B cell (primary cell): ENCODE data around the gene PSENEN.

ENCODE experiments used
- CTCF ChIP-seq: fragments of 200-600 bp; IDR thresholded peaks from one replicate; pipeline ENCODE4 v1.8.0; 2022; ENCODE audit warnings: antibody characterized with exemption, mild to moderate bottlenecking
- EZH2 ChIP-seq: IDR thresholded peaks from 2 replicates; pipeline ENCODE4 v1.6.1; 2012; ENCODE audit warnings: borderline replicate concordance, low read depth, mild to moderate bottlenecking, moderate library complexity, low read length; ENCODE audit not compliant: insufficient read depth, poor library complexity, severe bottlenecking

- TF ChIP-seq CTCF (no peak), EZH2 (no peak)
Measured at GRCh38 chr19:35750167-35750566, 4.7 kb downstream of the PSENEN start.
